HCEC 1CT (cell line): ENCODE measurements around the gene CHRNA5.
A peak's percentile ranks its signal among the peaks of the same experiment; 100 is the strongest.

Experiments used
- DNase-seq: peaks from one replicate; pipeline ENCODE4 v3.0.0-alpha.2; 2017

The CHRNA5 gene

GRCh38 chr15:78620527-78621421 lies 55.5 kb downstream of the CHRNA5 start, which contains the start of gene CHRNA3:
CHRNA3 (minus strand) TSS chr15:78620996; CDS start chr15:78620794, 202 bp downstream.
- no peak for DNase-seq

- DNase-seq = no peak
Measured at GRCh38 chr15:78621810-78622402, 56.6 kb downstream of the CHRNA5 start.

GRCh38 chr15:78623786-78624497 lies 58.6 kb downstream of the CHRNA5 start:
- no peak for DNase-seq

- DNase-seq = no peak
Measured at GRCh38 chr15:78624651-78625590, 59.6 kb downstream of the CHRNA5 start.

- DNase-seq = no peak
Measured at GRCh38 chr15:78625606-78626280, 60.4 kb downstream of the CHRNA5 start.

- no peak for DNase-seq
Measured at GRCh38 chr15:78626381-78626995, 61.2 kb downstream of the CHRNA5 start.

GRCh38 chr15:78627348-78627747 lies 62.0 kb downstream of the CHRNA5 start:
- DNase-seq = no peak

- no peak for DNase-seq
Measured at GRCh38 chr15:78628227-78628626, 62.9 kb downstream of the CHRNA5 start.

- DNase-seq = no peak
Measured at GRCh38 chr15:78629031-78629715, 63.9 kb downstream of the CHRNA5 start.

- no peak for DNase-seq
Measured at GRCh38 chr15:78629716-78630065, 64.4 kb downstream of the CHRNA5 start.

- no peak for DNase-seq
Measured at GRCh38 chr15:78630886-78631633, 65.7 kb downstream of the CHRNA5 start.

GRCh38 chr15:78633348-78633747 lies 68.0 kb downstream of the CHRNA5 start:
- no peak for DNase-seq

GRCh38 chr15:78634210-78635145 lies 69.2 kb downstream of the CHRNA5 start:
- no peak for DNase-seq

- DNase-seq = no peak
Measured at GRCh38 chr15:78635346-78635745, 70.0 kb downstream of the CHRNA5 start.

- no peak for DNase-seq
Measured at GRCh38 chr15:78636378-78636859, 71.1 kb downstream of the CHRNA5 start.

GRCh38 chr15:78637776-78638435 lies 72.6 kb downstream of the CHRNA5 start:
- no peak for DNase-seq

GRCh38 chr15:78638658-78639314 lies 73.5 kb downstream of the CHRNA5 start:
- DNase-seq = peak; percentile 17
